Right lobe of liver (tissue), 6 donors: ENCODE results near the gene LRRC2. TPM values are rescaled to one million over a fixed set of nuclear protein-coding genes. Genes with fewer than 3 reads are reported as not detected.
A peak's percentile ranks its signal among the peaks of the same experiment; 100 is the strongest.
"Not testable (repeated sequence)": the region's sequence is repeated elsewhere in the genome, so short reads cannot be mapped to it uniquely, and the experiment has no call there.

ENCODE experiments used
- ATAC-seq, 4 donors: fragments of 200-7000 bp; cut with Tn5 transposase; one replicate each; pipeline ENCODE4 v1.9.1; 2020; ENCODE audit warnings: mild to moderate bottlenecking in 4 of 4, moderate library complexity in 4 of 4
- DNase-seq, 3 donors: peaks; one replicate each; pipeline ENCODE4 v3.0.0-alpha.2; 2020
- H3K27ac ChIP-seq, 3 donors: fragments of 200-600 bp; one replicate each; pipeline ENCODE4 v1.8.0; 2022
- H3K27me3 ChIP-seq, 2 donors: fragments of 200-600 bp; one replicate each; pipeline ENCODE4 v1.8.0; 2022
- H3K36me3 ChIP-seq, 4 donors: fragments of 200-600 bp; sonication (generic) in 1 of 4; one replicate each; pipeline versions ENCODE4 v1.5.1 to v1.8.0; 2017 to 2022; ENCODE audit warnings: control low read depth in 1 of 4
- H3K4me1 ChIP-seq, 4 donors: fragments of 200-600 bp; sonication (generic) in 1 of 4; one replicate each; pipeline versions ENCODE4 v1.5.1 to v1.8.0; 2017 to 2022; ENCODE audit warnings: control low read depth in 1 of 4
- H3K4me3 ChIP-seq, 3 donors: fragments of 200-600 bp; one replicate each; pipeline ENCODE4 v1.8.0; 2022
- H3K9me3 ChIP-seq, 4 donors: fragments of 200-600 bp; sonication (generic) in 1 of 4; one replicate each; pipeline versions ENCODE4 v1.5.1 to v1.8.0; 2017 to 2022; ENCODE audit warnings: control low read depth in 1 of 4
- CTCF ChIP-seq, 4 donors: fragments of 200-600 bp in 3 of 4; fragments of 450-650 bp in 1 of 4; IDR thresholded peaks; one replicate each; pipeline versions ENCODE4 v1.5.1 to v1.8.0; 2016 to 2022; ENCODE audit warnings: antibody characterized with exemption in 4 of 4, mild to moderate bottlenecking in 2 of 4
- POLR2A ChIP-seq: fragments of 450-650 bp; IDR thresholded peaks from one replicate; pipeline ENCODE4 v1.6.1; 2017; ENCODE audit warnings: antibody characterized with exemption, mild to moderate bottlenecking
- WGBS: methylation state at CpG from one replicate; pipeline ENCODE4 v1.1.6; 2018; ENCODE audit warnings: low coverage, low lambda C conversion rate; ENCODE audit not compliant: insufficient coverage; ENCODE audit errors: missing lambda C conversion rate; 5-methylcytosine and 5-hydroxymethylcytosine counted together
- intact Hi-C, 2 donors: fragments of 100-400 bp; cut with DNase I; formaldehyde crosslinking; loops; one replicate each; pipeline versions ENCODE4 v1.11.2 to v1.14.1; 2022
- total RNA-seq, 6 experiments: library from RNA; depleted of rRNA in 2 of 6; stranded (reverse); fragments of >200 nt in 2 of 6; fragmentation: NEBNext Ultra II Directional in 3 of 6; extraction: Animal tissue kit (Norgen Biotek cat#: 25700) in 3 of 6; gene quantifications; one replicate each; pipeline versions ENCODE4 v1.1.0 to v1.2.4, GENCODE V29; 2016 to 2023
- donor health status: DM: no; HTN: yes; CAD: no.
- donor health status: DM: no; HTN: no; CAD: no.
- donor health status: DM: no; HTN: no; CAD: no.
- donor health status: DM: no; HTN: yes; CAD: no.
- donor health status: DM: no; HTN: yes; CAD: no.

The LRRC2 gene
- total RNA-seq, 6 experiments from 2014 or later: 4.3 to 8.9 (median 6.1) TPM

GRCh38 chr3:46540550-46540949, 25.6 kb downstream of the LRRC2 start:
- H3K27me3 ChIP-seq: no peaks in the 10 kb centered on the region
- no peaks in the 10 kb centered on the region for H3K9me3 ChIP-seq
- H3K4me3 ChIP-seq: no peak overlapping the region
- ATAC-seq: no peak
- no peak overlapping the region for H3K27ac ChIP-seq
- H3K4me1 ChIP-seq: peaks cover 0 to 9% (median 0%) of the 10 kb centered on the region in 4 donors
- intact Hi-C loops: no loop called here
- WGBS: 90% methylated on average over 2 of the region's 4 CpGs
- H3K36me3 ChIP-seq: no peaks in the 10 kb centered on the region
- TF ChIP-seq POLR2A (no peak), CTCF (IDR thresholded peaks at IDR 0.05) (no peak)
- no peak for DNase-seq

- Histone ChIP-seq H3K27me3 (no peaks in the 10 kb centered on the region), H3K9me3 (no peaks in the 10 kb centered on the region), H3K4me1 (peaks cover 0 to 9% (median 0%) of the 10 kb centered on the region in 4 donors), H3K36me3 (no peaks in the 10 kb centered on the region), H3K4me3 (no peak overlapping the region), H3K27ac (no peak overlapping the region)
- ATAC-seq (no peak), DNase-seq (no peak)
- TF ChIP-seq POLR2A: no peak
- no peak for TF ChIP-seq CTCF (IDR thresholded peaks at IDR 0.05)
- intact Hi-C loops: no loop called here
- 67% methylated on average over 4 of the region's 9 CpGs for WGBS
Measured at GRCh38 chr3:46539443-46540005, 26.6 kb downstream of the LRRC2 start.

- ATAC-seq: peak; percentile 62 to 81 (median 76)
- H3K9me3 ChIP-seq: no peaks in the 10 kb centered on the region
- TF ChIP-seq CTCF (IDR thresholded peaks at IDR 0.05): no peak
- TF ChIP-seq POLR2A: no peak
- H3K36me3 ChIP-seq: no peaks in the 10 kb centered on the region
- no peak overlapping the region for H3K4me3 ChIP-seq
- peak in 2 of 3 donors; percentile 54 to 69 for DNase-seq
- WGBS: 47% methylated on average over 10 of the region's 14 CpGs
- H3K27ac ChIP-seq: no peak overlapping the region
- intact Hi-C loops: no loop called here
- H3K27me3 ChIP-seq: no peaks in the 10 kb centered on the region
- peaks cover 0 to 9% (median 0%) of the 10 kb centered on the region in 4 donors for H3K4me1 ChIP-seq
Measured at GRCh38 chr3:46538803-46539442, 27.2 kb downstream of the LRRC2 start.

GRCh38 chr3:46538425-46538802, 27.7 kb downstream of the LRRC2 start:
- H3K4me3 ChIP-seq, H3K9me3 ChIP-seq: not testable (repeated sequence)

GRCh38 chr3:46537779-46538178, 28.3 kb downstream of the LRRC2 start:
- Histone ChIP-seq H3K9me3 (no peaks in the 10 kb centered on the region), H3K27me3 (no peaks in the 10 kb centered on the region), H3K27ac (no peak overlapping the region), H3K4me1 (peaks cover 0 to 9% (median 0%) of the 10 kb centered on the region in 4 donors), H3K36me3 (no peaks in the 10 kb centered on the region), H3K4me3 (no peak overlapping the region)
- intact Hi-C loops: no loop called here
- WGBS: 79% methylated on average over 3 of the region's 5 CpGs
- ATAC-seq (no peak), DNase-seq (no peak)
- TF ChIP-seq POLR2A (no peak), CTCF (IDR thresholded peaks at IDR 0.05) (no peak)

More at GRCh38 chr3:46538425-46538802, 27.7 kb downstream of the LRRC2 start:
- ATAC-seq, H3K27me3 ChIP-seq, H3K36me3 ChIP-seq, H3K27ac ChIP-seq, intact Hi-C loops, DNase-seq, H3K4me1 ChIP-seq: not testable (repeated sequence)
- WGBS: 58% methylated on average over 5 of the region's 5 CpGs
